ENCODE measurements around the gene CREB1.
"Not testable (repeated sequence)": the region's sequence is repeated elsewhere in the genome, so short reads cannot be mapped to it uniquely, and the experiment has no call there.

Gene CREB1

DNA sequence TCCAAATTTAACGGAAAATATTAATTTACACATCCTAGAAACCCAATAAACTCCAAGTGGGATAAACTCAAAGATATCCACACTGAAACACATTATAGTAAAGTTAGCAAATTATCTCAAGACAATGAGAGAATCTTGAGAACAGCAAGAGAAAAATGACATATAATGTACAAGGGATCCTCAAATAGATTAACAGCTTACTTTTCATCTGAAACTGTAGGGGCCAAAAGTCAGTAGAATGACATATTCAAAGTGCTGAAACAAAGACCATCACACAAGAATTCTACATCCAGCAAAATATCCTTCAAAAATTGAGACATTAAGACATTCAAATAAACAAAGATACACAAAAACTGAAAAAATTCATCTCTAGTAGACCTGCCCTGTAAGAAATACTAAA is 114.1 kb downstream of the CREB1 start:
- Histone ChIP-seq H3K4me3 (replicated peaks; ENCODE audit: insufficient read depth, low read length) (no peak overlapping the region), H3K27ac (replicated peaks) (no peak overlapping the region), H3K27me3 (ENCODE audit: insufficient read depth, poor library complexity, severe bottlenecking) (no peaks in the 10 kb centered on the region)
- DNase-seq (ENCODE audit: low read depth in 1 of 2, low spot score in 1 of 2) = no peak
- TF ChIP-seq SPI1 (IDR thresholded peaks at IDR 0.05; ENCODE audit: borderline replicate concordance, low read depth) = no peak
- TF ChIP-seq, protein P1, sequence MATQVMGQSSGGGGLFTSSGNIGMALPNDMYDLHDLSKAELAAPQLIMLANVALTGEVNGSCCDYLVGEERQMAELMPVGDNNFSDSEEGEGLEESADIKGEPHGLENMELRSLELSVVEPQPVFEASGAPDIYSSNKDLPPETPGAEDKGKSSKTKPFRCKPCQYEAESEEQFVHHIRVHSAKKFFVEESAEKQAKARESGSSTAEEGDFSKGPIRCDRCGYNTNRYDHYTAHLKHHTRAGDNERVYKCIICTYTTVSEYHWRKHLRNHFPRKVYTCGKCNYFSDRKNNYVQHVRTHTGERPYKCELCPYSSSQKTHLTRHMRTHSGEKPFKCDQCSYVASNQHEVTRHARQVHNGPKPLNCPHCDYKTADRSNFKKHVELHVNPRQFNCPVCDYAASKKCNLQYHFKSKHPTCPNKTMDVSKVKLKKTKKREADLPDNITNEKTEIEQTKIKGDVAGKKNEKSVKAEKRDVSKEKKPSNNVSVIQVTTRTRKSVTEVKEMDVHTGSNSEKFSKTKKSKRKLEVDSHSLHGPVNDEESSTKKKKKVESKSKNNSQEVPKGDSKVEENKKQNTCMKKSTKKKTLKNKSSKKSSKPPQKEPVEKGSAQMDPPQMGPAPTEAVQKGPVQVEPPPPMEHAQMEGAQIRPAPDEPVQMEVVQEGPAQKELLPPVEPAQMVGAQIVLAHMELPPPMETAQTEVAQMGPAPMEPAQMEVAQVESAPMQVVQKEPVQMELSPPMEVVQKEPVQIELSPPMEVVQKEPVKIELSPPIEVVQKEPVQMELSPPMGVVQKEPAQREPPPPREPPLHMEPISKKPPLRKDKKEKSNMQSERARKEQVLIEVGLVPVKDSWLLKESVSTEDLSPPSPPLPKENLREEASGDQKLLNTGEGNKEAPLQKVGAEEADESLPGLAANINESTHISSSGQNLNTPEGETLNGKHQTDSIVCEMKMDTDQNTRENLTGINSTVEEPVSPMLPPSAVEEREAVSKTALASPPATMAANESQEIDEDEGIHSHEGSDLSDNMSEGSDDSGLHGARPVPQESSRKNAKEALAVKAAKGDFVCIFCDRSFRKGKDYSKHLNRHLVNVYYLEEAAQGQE (IDR thresholded peaks at IDR 0.05; ENCODE audit: insufficient replicate concordance, low read depth) = no peak
- no peak for TF ChIP-seq GABPA (IDR thresholded peaks at IDR 0.05; ENCODE audit: low read depth)
- TF ChIP-seq POLR2AphosphoS5 (IDR thresholded peaks at IDR 0.05; ENCODE audit: low read depth) = no peak
- TF ChIP-seq, protein P2, sequence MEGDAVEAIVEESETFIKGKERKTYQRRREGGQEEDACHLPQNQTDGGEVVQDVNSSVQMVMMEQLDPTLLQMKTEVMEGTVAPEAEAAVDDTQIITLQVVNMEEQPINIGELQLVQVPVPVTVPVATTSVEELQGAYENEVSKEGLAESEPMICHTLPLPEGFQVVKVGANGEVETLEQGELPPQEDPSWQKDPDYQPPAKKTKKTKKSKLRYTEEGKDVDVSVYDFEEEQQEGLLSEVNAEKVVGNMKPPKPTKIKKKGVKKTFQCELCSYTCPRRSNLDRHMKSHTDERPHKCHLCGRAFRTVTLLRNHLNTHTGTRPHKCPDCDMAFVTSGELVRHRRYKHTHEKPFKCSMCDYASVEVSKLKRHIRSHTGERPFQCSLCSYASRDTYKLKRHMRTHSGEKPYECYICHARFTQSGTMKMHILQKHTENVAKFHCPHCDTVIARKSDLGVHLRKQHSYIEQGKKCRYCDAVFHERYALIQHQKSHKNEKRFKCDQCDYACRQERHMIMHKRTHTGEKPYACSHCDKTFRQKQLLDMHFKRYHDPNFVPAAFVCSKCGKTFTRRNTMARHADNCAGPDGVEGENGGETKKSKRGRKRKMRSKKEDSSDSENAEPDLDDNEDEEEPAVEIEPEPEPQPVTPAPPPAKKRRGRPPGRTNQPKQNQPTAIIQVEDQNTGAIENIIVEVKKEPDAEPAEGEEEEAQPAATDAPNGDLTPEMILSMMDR (IDR thresholded peaks at IDR 0.05; ENCODE audit: insufficient read depth, low read length) = no peak

DNA sequence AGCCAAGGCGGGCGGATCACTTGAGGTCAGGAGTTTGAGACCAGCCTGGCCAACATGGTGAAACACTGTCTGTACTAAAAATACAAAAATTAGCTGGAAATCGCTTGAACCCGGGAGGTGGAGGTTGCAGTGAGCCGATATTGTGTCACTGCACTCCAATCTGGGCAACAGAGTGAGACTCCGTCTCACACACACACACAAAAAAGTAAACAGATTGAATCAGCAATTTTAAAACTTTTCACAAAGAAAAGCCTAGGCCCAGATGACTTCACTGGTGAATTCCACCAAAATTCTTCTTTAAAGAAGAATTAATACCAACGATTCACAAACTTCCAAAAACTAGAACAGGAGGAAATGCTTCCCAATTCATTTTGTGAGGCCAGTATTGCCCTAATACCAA is 116.8 kb downstream of the CREB1 start:
- H3K4me3 ChIP-seq (replicated peaks; ENCODE audit: insufficient read depth, low read length); H3K27me3 ChIP-seq (ENCODE audit: insufficient read depth, poor library complexity, severe bottlenecking); H3K27ac ChIP-seq (replicated peaks); DNase-seq (ENCODE audit: low read depth in 1 of 2, low spot score in 1 of 2): not testable (repeated sequence)
